Stimulated activated CD8-positive, alpha-beta memory T cell treated with anti-CD3 and anti-CD28 coated beads, Interleukin-4, amount 100 ng/mL, for 48 hours (primary cell): ENCODE data around the gene HIVEP2.
A peak's percentile ranks its signal among the peaks of the same experiment; 100 is the strongest.

Experiments used
- DNase-seq: peaks from one replicate; pipeline ENCODE4 v3.0.0-alpha.2; 2020

Gene HIVEP2

DNA sequence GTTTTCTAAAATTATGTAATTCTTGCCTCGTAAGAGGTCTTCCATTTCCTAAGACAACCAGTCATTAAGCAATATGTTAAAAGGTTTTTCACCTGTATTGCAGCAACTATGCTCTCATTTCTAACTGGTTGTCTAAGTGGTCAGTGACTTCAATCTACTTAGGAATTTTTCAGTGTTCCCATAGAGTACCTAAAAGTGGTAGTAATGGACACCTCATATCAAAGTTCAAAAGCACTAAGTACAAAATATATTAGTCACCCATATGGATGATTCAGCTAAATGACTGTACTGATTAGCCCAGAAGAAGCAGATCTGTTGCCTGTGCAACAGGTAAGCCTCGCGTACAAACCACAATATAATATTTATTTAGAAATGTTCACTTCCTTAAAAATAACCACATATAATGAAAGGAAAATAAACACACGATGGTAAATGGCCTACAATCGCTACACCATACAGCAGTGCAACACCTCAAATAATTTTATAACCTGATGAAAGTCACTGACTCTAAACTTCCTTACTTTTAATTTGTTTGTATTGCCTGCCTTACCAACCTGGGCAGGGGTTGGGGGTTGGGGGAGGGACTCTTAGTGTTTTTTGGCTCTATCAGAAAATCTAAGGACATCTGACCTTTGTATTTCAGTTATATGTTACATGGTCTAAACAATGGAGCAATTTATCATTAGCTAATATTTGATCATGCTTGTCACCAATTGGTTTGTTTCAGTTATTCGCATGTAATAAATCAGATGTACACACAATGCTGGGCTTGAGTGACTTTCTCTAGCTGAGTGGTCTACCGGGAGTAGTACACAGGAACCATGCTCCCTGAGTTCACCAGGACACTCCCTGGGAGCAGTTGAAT, 105.9 kb downstream of the HIVEP2 start:
- DNase-seq: no peak

DNA sequence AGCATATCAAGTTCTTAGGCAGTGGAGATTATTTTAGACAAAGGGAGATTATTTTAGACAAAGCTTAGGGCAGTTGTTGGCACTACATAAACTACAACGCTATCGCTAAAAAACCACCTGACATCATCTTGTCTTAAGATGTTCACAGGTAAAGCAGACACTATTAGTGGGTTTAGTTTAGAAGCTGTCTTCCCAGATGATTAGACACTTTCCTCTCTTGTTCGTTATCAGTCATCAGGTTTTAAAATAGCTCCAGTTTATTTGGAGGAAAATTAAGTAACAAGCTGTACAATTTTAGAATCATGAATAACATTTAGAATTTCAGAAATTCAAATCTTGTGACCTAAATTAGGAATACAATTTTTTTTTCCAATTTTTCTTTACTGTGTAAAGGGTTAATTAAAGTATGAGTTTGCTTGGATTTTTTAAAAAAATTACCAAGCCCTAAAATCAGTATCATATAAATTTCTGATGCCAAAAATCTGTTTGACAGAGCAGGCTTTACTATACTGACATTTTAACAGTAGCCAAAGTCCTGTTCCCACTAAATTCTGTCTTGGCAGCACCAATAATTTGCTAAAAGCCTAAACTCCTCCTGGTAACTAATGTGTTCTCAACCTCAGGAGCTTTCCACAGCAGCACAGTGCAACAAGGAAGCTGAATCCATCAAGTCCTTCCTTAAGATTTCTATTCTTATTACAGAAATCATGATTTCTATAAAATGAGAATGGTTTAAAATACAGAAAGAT, 109.0 kb downstream of the HIVEP2 start:
- no peak for DNase-seq

DNA sequence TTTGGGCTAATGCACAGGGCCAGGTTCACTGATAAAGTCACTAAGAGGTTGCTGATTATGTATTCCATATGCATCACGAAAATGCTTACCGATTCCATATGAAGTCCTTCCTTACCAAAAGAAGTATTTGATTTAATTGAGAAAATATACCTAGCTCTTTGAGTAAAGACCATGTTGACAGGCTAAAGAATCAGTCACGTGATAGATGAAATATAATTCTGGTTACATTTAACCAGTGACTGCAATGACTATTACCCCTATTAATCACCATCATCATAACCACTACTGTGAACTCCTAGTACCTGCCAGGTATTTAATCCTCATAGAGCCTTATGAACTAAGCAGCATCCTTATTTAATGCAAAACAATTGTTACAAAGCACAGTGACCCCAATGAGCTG, 110.1 kb downstream of the HIVEP2 start:
- no peak for DNase-seq

DNA sequence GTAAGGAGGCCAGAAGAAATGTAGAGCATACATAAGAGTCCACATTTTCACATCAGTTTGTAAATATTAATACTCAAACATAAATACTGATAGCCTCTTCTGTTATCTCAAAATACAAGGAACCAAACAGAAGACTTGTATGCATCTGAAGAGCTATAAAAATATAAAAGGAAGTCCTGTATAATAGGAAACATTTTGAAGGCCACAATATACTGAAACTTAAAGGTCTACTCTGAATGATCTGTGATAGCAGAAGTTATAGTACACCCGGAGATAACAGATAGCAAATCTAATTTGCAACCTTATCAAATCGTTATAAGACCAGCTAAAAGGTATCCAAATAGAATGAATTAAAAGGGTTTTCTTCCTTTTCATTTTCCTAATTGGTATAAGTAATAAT, 111.2 kb downstream of the HIVEP2 start:
- DNase-seq: no peak

DNA sequence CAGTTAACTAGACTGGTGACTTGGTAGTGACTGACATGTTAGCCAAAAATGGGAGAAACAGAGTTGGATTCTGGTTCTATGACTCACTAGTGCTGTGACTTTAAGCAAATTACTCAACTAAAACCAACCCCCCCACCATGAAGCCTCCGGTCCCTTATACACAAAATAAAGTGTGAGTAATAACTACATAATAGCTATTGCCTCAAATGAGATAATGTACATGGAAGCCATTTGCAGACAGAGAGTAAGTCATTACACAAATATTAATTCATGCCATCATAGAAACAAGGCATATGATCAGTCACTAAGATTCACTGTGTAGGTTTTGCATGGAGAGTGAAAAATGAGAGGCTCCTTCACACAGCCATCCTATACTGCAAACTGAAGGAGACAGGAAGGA, 111.9 kb downstream of the HIVEP2 start:
- no peak for DNase-seq

DNA sequence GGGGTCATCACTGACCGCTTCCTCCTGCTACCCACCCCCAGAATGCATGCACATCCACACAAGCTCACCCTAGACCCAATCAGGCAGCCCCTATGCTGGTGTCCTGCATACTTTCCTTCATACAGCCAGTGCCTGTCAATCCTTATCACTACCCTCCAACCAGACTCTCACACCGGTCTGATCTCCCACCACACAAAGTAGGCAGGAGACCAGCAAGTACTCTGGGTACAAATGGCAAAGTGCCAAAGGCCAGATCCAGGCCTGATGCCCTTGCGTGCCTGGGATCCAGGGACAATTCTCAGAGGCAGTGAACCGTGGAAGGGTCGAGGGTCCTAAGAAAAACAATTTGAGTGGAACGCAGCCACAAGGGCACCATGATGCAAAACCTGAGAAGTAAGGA, 114.2 kb downstream of the HIVEP2 start:
- no peak for DNase-seq

DNA sequence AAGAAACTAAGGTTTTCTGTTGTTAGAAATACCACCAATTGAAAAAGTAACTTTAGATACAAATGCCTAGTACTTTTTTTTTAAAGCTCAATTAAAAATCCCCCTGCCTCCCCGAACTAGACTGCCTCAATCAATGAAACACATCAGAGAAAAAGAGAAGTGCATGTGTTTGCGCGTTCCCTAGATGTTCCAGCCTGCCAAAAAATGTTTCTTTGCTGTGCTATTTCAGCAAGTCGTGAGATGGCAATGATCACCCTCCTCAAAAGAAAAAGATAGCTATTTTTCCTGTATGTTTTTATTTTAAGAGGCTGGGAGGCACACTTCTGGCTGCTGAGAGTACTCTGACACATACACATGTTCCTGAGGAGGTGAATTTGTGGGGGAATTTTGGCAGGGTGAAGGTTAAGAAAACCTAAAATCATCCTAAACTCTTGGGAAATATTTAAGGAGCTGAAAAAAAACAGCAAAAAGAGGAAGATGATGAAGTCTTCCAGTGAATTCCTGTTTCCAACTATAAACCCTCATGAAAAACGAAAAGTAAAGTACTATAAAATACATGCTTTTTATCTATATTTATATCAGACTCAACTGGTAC, 114.8 kb downstream of the HIVEP2 start:
- DNase-seq: no peak

DNA sequence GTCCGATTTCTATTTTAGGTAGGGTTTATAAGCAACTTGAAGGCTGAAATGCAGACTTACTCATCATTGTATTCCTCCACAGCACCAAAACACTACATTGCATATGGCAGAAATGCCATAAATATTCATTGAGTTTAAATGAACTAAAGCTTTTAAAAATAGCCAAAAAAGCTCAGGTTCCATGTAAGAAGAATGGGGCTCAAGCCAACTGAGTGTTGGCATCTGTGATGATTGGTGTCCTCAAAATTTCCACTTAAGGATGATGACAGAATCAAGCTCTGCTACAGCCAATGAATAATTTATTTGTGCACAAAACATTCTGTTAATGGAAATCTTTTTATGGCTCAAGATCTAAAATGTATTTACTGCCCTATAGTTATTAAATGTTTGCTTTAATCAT, 115.4 kb downstream of the HIVEP2 start:
- no peak for DNase-seq

DNA sequence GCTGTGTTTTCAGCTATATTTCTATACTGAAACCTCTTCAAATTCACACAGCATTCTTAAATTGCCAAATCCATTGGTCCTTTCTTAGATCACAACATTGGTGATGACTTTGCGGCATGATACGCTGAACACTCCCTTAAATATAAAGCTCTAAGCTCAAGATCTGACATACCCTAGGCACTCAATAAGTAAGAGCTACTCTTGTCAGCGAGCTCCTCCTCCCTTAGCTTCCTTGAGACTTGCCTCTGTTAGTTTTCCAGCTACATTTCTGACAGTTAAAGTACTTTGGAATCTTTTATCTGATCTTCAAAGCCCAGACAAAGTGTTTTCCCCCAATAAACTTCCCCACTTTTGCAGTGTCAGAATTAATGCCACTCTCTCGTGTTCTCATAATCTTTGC, 117.0 kb downstream of the HIVEP2 start:
- no peak for DNase-seq

DNA sequence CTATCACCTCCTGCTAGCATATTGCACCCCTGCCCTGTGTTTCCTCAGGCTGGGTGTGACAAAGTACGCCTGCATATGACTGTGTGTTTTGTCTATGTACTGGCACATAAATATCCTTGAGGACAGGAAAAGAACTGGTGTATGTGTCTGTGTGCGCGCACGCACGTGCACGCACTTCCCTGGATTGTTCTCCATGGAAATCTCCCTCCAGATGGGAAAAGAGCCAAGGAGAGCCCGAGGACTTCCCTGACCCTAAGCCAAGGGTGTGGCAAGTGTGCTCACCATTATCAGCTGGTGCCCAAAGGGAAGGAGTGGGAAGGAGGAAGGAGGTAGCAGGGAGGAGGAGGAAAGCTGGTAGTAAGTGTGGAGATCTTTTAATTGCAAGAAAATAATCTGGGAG, 117.6 kb downstream of the HIVEP2 start:
- no peak for DNase-seq

DNA sequence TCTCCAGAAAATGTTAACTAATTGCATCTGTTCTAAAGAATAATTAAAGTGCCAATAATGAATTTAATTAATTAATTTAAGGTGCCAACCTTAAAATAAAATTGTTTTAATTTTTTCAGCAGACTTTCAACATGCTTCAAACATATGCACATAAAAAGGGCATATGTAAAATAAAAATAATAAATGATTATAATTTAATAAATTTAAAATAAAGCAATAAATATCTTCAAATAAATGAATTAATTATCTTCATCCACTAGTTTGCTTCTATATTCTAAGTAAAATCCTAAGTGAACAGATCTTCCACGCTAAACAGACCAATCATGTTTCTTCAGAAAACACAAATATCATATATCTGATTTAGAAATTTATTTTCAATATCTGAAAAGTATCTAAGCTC, 119.2 kb downstream of the HIVEP2 start:
- DNase-seq: no peak

DNA sequence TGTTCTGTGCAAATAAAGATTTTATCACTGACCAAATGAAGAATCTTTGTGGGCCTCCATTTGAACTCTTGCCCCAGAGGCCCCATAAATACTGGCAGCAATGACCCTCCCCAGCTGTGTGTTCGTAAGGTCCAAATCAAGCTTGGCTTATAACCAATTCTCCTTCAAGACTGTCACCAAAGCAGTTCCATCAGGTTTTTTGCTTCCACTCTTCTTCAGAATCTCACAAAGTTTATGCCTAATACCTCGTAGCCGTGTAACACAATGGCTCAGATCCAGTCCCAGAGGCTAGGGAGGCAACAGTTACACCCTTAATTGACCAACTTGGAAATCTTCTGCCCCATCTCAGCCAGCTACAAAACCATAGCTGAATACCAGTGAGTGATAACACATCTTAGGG, 120.5 kb downstream of the HIVEP2 start:
- no peak for DNase-seq

DNA sequence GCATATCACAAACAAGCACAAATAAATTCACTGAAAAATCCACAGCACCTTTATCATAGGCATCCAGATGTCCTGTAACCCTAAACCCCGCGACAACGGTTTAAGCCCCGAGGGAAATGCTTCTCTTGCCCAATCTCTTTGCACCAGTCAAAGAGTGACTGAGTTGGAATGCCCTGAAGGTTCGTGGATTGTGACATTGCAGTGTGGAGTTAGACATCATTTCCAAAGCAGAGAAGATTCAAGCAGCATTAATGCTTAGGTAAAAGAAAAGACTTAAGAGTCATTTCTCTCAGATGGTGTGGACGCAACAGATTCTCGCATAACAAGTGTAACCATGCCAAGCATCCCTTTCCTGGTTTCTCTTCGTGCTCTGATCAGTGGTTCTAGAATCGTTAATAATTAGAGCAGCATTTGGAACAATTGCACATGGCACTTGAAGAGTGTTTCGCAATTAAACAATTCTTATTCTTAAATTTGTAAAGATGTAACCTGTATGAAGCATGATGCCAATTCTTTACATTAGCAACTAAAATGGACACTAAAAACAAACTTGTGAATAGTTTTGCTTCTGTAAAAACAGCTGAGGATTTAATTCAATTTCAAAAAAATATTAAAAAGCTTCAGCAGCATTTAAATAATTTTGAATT, 121.6 kb downstream of the HIVEP2 start:
- DNase-seq: no peak

DNA sequence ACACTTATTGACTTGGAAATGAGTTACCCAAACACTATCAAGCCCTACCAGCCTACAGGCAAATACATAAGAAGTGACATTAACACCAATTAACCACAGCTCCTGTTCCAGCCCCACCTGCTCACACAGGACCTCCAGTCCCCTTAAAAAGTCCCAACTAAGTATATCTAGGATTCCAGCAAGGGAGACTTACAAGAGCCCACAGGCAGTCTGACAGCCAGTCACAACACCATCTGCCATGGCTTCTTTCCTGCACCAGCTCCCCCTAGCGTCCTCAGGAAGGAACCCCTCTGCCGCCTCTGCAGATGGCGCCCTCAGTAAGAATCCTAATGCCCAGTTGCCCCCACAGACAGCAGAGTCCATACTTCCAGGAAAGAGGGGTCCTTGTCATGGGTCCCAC, 122.1 kb downstream of the HIVEP2 start:
- no peak for DNase-seq

DNA sequence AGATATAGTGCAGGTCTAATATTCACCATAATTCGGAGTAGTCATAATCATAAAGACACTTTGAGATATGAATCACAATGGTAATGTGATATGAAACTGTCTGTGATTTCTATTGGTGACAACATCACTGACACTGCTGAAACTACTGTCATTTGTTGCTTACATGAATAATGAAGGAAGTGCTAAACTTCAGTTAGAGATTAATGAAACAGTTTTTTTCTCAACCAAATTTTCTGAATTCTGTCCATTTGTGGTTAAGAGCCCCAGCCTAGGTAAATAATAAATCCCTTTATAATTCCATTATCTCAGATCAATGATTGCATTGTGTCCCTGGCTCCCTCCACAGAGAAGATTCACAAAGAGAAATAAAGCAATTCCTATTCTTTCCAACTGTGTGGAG, 122.6 kb downstream of the HIVEP2 start:
- no peak for DNase-seq

DNA sequence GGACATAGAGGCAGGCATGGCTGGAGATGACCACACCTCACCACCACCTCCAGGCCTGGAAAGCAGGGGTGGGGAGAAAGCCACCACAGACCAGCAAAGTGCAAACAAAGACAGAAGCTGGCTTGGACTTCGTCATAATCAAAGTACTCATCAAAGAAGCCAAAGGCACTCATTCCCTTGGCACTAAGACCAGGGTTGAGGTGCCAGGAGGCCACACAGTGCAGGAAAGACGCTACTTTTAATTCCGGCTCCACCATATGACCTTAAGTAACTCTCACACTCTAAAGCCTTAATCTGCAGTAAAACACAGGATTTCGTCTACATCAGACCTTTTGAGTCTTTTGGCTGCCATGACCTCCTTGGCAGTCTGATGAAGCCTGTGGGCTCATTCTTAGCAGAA, 123.1 kb downstream of the HIVEP2 start:
- no peak for DNase-seq

DNA sequence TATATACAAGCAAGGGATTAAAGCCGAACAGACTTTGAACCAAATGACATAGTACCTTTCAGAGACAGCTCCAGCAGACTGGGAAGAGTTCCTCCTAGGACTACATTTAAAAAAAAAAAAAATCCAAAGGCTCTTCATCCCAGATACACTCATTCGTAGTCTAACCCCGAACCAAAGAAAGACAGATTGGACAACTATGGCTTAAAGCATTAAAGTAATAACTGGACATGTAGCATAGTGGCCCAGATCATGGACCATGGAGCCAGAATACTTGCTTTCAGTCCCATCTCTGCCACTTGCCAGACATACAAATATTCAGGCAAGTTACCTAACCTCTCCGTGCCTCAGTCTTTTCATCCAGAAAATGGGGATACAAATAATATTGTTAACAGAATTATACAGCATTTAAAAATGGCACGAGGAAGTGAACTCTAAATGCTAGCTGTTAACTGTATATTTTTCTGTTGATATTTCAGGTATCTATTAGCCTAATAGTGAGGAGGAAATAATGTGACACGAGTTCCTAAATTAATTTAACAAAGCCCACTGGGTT, 123.7 kb downstream of the HIVEP2 start:
- DNase-seq: no peak

DNA sequence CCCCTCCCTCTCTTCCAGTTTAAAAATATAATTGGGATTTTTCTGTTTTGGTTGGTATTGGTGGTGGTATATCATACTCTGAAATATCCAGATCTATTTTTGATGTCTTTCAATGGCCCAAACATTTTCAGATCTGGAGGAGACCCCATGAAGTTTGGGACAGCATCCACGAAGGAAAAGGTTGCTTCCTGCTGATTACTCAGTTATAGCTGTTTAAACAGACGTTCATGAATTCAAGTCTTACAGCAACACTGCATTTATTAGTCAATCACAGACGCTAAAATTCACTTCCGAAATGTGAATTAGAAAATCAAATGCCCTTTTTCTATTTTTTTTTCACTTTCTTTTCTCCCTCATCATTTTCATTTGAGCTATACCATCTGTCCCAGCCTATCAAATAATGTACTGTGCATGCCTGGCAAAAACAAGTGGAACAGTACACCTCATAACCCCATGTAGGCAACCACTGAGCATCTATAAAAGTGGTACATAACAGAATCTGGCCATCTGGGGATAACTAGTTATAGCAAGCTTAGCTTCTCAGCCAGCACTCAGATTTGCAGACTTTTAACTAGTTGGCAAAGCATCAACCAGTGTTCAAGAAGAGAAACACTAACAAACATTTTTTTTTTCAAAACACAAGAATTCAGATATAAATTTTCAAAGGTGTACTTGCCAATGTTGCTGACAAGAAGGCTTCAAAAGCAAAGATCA, 124.5 kb downstream of the HIVEP2 start:
- DNase-seq: no peak

DNA sequence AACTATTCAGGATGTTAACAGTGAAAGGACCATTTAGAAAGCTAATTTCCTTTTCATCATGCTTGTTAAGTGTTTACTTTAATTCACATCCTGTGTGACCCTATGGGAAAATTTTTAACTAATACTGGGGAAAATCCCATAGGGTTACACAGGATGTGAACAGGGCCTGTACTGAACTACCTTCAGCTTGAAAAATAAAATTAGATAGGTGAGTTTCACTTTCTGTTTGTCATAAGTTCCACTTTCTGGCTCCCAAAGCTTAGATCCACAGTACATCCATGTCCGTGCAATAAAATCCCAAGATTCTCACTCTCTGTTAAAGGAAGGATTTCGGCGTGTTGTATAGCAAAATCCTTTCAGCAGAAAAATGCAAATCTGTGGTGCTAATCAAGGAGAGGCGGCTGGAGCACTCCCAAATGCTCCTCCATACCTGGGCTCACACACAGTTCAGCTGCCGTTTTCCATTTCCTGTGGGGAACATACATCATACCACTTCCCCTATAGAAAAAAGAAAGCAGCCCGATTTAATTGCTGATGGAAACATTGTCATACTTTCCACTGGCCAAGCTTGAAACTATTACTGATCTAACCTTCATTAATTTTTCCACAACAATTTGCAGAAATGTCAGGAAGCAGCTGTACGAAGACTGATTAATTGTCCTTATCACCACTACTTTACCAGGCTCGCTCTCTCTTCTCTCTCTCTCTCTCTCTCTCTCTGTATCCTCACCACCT, 125.2 kb downstream of the HIVEP2 start:
- peak; percentile 57 for DNase-seq

DNA sequence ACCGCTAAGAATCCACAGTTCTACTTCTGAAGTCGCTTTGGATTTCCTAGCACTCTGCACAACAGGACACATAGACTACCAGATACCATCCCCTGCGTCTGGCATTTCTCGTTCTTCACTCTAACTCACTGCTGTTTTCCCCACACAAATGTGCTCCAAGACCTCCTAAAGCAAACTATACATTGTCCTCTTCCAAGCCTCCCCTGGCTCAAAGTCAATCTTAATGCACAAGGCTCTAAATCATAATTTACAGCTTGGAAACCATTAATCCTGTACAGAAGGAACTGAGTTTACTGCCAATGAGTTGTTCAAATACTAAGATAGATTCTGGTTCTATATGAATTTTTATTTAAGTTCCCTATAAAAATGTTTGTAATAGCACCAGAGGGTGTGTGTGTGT, 128.5 kb downstream of the HIVEP2 start:
- no peak for DNase-seq

DNA sequence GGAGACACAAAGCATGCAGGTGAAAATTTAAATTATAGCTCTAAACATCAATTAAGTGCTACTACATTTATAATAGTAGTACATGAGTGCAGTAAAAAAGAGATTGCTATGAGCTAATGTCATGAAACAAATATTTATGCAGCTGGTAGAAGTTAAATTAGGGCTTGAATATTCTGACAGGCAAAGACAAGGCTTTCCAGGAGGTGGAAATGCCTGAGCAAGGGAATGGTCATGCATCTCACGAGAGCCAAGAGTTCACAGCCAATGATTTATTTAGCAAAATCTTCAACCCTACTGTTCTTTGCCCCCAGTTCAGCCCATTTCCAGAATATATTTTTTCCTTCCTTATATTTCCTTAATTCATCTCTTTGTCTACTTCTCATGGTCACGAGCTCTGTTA, 128.9 kb downstream of the HIVEP2 start:
- no peak for DNase-seq

DNA sequence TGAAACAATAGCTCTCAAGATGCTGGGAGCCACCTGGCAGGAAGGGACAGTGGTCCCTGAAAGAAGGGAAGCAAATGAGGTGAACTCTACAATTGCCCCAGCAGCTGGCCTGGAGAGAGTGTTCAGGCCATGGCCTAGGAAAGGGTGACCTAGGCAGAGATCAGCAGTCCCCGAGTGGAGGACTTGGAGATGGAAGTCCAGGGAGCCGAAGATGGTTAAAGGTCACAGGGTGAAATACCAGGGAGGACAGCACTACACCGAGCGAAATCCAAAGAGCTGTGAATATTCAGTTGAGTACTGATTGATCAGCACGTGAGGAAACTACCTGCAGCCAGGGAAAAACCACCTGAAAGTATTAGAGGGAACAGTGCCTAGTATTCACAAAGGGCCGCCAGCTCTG, 133.1 kb downstream of the HIVEP2 start:
- DNase-seq: no peak
